Measurements from ENCODE around the gene SLC5A5. TPM values are rescaled to one million over a fixed set of nuclear protein-coding genes. Genes with fewer than 3 reads are reported as not detected.

Gene SLC5A5
- total RNA-seq, 1 donor from 2014 or later = 0.22 TPM

Other genes starting within 250 kb of the SLC5A5 start
- gene UNC13A, start 183.6 kb upstream of the SLC5A5 start, total RNA-seq = 0.10 TPM
- 71.1 TPM for gene MAP1S, start 152.5 kb upstream of the SLC5A5 start, total RNA-seq
- gene FCHO1, start 120.5 kb upstream of the SLC5A5 start, total RNA-seq = 2.6 TPM
- gene B3GNT3, start 76.8 kb upstream of the SLC5A5 start, total RNA-seq = 0.32 TPM
- 0.61 TPM for gene INSL3, start 50.4 kb upstream of the SLC5A5 start, total RNA-seq
- gene JAK3, start 24.0 kb upstream of the SLC5A5 start, total RNA-seq = 20.1 TPM
- gene RPL18A, start 12.0 kb upstream of the SLC5A5 start, total RNA-seq = 1,467 TPM
- 78.9 TPM for gene CCDC124, start 61.1 kb downstream of the SLC5A5 start, total RNA-seq
- gene KCNN1, start 95.2 kb downstream of the SLC5A5 start, total RNA-seq = 0.13 TPM
- 26.0 TPM for gene ARRDC2, start 136.2 kb downstream of the SLC5A5 start, total RNA-seq
- 2.3 TPM for gene IL12RB1, start 215.0 kb downstream of the SLC5A5 start, total RNA-seq
- 19.1 TPM for gene MAST3, start 225.8 kb downstream of the SLC5A5 start, total RNA-seq

Data from mesenteric fat pad (tissue), 1 donor.